ENCODE results near the gene EXOC3L4.
"Not testable (repeated sequence)": the region's sequence is repeated elsewhere in the genome, so short reads cannot be mapped to it uniquely, and the experiment has no call there.

The EXOC3L4 gene

GRCh38 chr14:103094406-103095209 lies at the start of gene EXOC3L4:
TSS of gene EXOC3L4 (plus strand) at chr14:103094725. CDS start at chr14:103100220, 5,495 bp downstream.
- DNase-seq: no peak

DNA sequence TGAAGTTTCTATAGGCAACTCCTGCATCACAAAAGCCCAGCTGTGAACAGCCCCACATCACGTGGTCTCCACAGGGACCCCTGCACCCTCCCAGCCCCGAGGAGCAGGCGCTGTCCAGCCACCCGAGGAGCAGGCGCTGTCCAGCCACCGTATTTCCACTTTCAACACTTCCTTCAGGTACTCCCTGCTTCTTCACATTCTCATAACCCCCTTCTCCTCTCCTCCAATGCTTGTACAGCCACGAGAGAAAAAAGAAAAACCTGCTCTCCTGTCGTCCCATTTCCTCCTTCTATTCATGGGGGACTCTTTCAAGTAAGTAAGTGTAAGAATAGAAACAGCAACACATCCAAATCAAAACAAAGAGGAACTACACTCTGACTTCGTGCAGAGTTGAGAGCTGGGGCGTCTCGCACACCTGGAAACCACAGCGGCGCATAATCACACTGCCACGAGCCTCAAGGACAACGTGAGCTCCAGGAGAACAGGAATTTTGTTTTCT lies 49.1 kb upstream of the EXOC3L4 start:
- no peak for DNase-seq

GRCh38 chr14:103047453-103047852 lies 47.1 kb upstream of the EXOC3L4 start:
- not testable (repeated sequence) for DNase-seq

DNA sequence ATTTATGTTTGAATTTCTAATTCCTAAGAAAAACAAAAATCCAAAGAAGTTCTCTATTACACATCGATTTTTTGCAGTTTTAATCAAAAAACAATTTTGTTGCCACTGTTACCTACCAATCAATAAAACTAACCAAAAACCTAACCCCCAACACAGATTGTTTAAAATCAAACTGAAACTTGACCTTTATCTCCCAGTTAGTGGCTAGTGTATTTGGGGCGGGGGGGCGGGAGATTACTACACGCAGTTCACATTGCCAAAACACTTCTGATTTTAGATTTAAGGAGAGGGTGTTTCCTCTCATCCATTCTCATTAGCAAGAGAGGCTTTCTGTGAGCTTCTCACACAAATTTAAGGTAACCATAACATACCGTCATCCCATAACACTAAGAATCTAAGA lies 43.6 kb upstream of the EXOC3L4 start:
- DNase-seq: no peak

- DNase-seq: no peak
These were observed 42.1 kb upstream of the EXOC3L4 start for GRCh38 chr14:103052407-103052806.

- no peak for DNase-seq
These were observed 38.8 kb upstream of the EXOC3L4 start for GRCh38 chr14:103055695-103056094.

DNA sequence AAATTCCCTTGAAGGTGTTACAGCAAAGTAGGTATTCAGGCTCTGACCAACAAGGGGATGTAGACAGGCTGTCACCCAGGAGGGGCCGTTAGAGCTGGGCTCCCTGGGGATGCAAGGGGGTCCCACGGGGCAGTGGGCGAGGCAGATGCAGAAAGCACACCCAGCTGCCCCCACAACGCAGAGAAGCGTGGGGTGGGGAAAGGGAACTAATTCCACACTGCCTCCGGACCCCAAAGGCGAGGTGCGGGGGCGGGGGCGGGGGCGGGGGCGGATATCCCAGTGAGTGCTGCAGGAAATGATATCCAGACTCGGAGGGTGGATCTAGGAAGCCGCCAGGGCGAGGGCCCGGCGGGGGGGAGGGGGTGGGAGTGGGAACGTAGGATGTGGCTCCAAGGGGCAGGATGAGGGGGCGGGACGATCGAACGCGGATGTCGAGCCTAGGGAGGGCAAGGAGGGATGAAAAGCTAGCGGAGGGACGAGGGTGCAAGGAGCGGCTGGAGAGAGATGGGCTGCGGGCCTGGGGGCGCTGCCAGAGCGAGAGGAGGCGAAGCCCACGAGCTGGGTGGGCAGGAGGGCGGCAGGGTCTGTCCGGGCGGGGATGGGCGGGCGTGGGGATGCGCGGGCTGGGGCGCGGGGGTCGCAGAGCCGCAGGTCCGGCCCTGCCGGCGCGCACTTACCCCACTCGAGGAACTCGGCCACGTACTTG lies 38.0 kb upstream of the EXOC3L4 start:
- peak; percentile 36 to 53 for DNase-seq

- DNase-seq: peak in 1 of 2 experiments; percentile 59
These were observed 37.5 kb upstream of the EXOC3L4 start for GRCh38 chr14:103057028-103057371.

DNA sequence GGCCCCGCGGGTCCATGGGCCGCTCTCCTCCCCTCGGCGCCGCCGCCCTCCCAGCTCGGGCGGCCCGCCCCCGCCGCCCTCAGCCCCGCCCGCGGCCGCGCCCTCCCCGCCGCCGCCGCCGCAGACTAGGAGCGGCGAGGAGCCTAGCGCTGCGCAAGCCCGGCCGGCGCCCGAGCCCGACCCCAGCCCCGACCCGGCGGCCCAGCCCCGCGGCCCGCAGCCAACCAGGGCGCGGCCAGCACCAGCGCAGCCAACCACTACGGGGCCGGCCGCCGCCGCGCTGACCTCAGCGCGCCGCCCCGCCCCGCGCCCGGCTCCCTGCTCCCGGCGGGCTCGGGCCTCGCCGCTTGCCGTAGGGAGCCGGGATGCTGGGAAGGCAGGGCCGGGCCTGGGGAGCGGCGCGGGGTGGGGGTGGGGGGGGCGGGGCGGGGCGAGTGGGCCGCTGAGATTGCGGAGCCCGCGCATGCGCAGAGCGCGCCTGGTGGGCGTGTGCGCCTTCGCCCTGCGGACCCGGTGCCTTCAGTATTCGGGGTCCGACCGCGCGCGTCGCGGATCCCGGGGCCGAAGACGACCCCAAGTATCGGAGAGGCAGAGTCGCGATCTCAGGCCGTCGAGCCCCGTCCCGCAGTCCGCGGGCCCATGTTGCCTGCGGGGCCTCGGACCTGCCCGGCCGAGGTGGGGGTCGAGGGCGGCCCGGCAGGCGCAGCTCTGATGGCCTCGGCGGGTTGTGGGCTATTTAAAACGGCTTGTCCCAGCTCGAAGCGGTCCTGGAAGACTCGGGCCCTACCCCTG lies 37.0 kb upstream of the EXOC3L4 start, which contains the start of gene CDC42BPB:
CDC42BPB (minus strand) TSS at position 178 of the 792 bp plus-strand sequence. CDS start 376 bp downstream, outside the sequence.
- DNase-seq: peak; percentile 85 to 95

DNA sequence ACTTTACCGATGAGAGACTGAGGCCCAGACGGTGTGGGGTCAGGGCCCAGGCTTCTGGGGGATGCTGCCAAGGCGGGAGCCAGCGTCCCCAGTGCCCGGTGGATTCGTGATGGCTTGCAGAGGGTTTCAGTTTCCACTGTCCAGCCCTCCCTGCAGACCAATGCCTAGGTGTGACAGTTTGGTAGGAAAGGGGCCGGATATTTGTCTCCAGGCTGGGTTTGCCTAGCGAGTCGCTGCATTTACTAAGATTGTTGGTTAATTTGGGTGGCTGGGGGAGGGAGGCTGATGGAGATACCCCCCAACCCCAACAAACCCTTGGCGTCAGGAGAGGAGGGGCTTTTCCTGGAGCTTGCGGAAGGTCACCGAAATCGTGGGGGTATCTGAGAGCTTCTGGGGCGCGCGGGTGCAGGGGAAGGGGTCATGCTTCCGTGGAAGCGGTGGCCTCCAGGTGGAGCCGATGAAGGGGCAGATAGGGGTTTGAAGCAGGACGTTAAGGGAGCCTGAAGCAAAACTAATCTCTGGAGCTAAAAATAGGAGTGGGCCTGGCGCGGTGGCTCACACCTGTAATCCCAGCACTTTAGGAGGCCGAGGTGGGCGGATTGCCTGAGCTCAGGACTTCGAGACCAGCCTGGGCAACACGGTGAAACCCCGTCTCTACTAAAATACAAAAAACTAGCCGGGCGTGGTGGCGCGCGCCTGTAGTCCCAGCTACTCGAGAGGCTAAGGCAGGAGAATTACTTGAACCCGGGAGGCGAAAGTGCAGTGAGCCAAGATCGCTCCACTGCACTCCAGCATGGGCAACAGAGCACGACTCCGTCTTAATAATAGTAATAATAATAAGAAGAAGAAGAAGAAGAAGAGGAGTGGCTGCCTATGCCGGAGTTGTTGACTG lies 36.1 kb upstream of the EXOC3L4 start:
- peak in 1 of 2 experiments; percentile 56 for DNase-seq

GRCh38 chr14:103059556-103059955 lies 35.0 kb upstream of the EXOC3L4 start:
- no peak for DNase-seq

DNA sequence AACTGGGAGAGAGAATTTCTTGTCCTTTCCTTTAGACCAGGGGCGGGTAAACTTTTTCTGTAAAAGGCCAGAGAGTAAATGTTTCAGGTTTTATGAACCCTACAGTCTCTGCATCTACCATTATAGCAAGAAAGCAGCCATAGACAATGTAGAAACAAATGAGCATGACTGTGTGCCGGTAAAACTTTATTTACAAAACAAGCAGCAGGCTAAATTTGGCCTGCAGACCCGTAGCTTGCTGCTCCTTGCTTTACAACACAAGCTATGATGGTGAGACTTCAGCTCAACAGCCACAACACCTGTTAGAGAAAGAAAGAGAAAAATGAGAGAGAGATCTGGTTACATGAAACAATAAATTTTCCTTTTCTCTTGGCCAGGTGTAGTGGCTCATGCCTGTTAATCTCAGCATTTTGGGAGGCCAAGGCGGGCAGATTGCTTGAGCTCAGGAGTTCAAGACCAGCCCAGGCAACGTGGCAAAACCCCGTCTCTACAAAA lies 33.0 kb upstream of the EXOC3L4 start:
- DNase-seq: no peak

- no peak for DNase-seq
These were observed 30.1 kb upstream of the EXOC3L4 start for GRCh38 chr14:103064436-103064835.

GRCh38 chr14:103064978-103065377 lies 29.5 kb upstream of the EXOC3L4 start:
- DNase-seq: no peak

- peak; percentile 27 to 40 for DNase-seq
These were observed 28.7 kb upstream of the EXOC3L4 start for GRCh38 chr14:103065861-103066260.

DNA sequence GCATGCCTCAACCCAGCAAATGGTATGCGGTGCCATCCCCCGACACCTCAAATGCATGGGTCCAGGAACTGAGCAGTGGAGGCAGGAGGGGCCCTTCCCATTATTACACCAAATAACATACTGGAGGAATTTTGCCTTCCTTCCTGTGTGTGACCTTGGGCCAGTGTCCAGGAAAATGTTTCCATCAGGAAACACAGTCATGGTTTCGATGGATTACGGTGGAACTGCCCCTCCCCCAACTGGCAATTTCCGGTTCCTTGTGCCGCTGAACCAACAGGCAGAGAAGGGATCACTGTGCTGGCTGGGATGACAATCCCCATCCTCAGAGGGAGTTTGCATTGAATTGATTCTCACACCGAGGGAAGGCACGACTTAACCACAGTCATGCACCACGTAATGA lies 28.1 kb upstream of the EXOC3L4 start:
- no peak for DNase-seq

GRCh38 chr14:103067231-103067954 lies 27.1 kb upstream of the EXOC3L4 start:
- no peak for DNase-seq

GRCh38 chr14:103068351-103069073 lies 26.0 kb upstream of the EXOC3L4 start:
- DNase-seq: no peak

DNA sequence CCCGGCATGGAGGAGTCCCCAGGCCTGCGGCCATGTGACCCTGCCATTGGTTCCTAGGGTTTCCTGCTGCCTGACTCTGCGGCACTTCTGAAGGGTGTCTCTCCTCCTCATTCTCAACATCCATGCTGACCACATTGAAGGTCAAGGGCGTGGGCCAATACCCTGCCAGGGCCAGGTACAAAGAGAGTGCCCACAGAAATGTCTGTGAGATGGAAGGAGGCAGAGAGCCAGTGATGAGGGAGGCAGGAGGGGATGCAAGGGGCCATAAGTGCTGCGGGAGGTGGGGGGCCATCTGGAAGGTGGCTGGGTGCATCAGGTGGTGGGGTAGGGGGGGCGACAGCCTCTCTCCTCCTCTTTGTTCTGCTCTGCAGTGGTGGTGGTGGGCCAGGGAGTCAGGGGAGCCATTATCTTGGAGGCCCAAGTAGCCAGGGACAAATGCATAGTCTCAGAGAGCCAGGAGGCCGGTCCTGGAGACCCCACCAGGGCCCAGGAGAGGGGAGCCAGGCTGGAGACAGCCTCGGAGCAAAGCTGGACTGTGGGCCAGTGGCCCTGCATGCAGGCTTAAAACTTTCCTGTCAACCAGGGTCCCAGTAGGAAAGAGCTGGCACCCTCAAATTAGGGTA lies 24.2 kb upstream of the EXOC3L4 start:
- DNase-seq: no peak

GRCh38 chr14:103070971-103071542 lies 23.5 kb upstream of the EXOC3L4 start:
- DNase-seq: no peak

All from NCI-H524 (cell line).